WTC11 (cell line): ENCODE measurements around the gene LAMA1. TPM values are rescaled to one million over a fixed set of nuclear protein-coding genes. Genes with fewer than 3 reads are reported as not detected.

Experiments
- ATAC-seq: fragments of 200-7000 bp; cut with Tn5 transposase; 2 replicates; pipeline ENCODE4 v1.10.0; 2021; ENCODE audit warnings: mild to moderate bottlenecking, moderate library complexity
- CTCF ChIA-PET: fragments of 300-600 bp; sonication (Branson Sonifier 250); formaldehyde crosslinking; loops from one replicate; lab custom pipeline; 2021; ENCODE audit warnings: antibody characterized with exemption; lab: Charles Lee
- POLR2A ChIA-PET: fragments of 350-600 bp; sonication (Branson Sonifier 250); formaldehyde crosslinking; loops from one replicate; lab custom pipeline; 2021; ENCODE audit warnings: antibody characterized with exemption; lab: Charles Lee
- DNase-seq: peaks from one replicate; pipeline ENCODE4 v3.0.0; 2021; ENCODE audit warnings: low spot score
- H3K27ac Mint-ChIP-seq: 2 replicates; pipeline ENCODE4 v1.8.0; 2021; ENCODE audit warnings: mixed read lengths
- H3K27me3 Mint-ChIP-seq: 2 replicates; pipeline ENCODE4 v1.8.0; 2021; ENCODE audit warnings: low read depth, mild to moderate bottlenecking, moderate library complexity, mixed read lengths
- H3K36me3 Mint-ChIP-seq: 2 replicates; pipeline ENCODE4 v1.8.0; 2021; ENCODE audit warnings: mixed read lengths
- H3K4me1 Mint-ChIP-seq: 2 replicates; pipeline ENCODE4 v1.8.0; 2022; ENCODE audit warnings: mixed read lengths
- H3K4me3 Mint-ChIP-seq: 2 replicates; pipeline ENCODE4 v1.8.0; 2021; ENCODE audit warnings: mild to moderate bottlenecking, moderate library complexity, mixed read lengths
- H3K9me3 Mint-ChIP-seq: 2 replicates; pipeline ENCODE4 v1.8.0; 2021; ENCODE audit warnings: mixed read lengths
- CREM ChIP-seq: sonication (generic); formaldehyde crosslinking; IDR thresholded peaks from 2 replicates; pipeline ENCODE4 v1.8.1; 2022; ENCODE audit warnings: mild to moderate bottlenecking, missing genetic modification reagents, moderate library complexity
- GABPB1 ChIP-seq: sonication (generic); formaldehyde crosslinking; IDR thresholded peaks from 2 replicates; pipeline ENCODE4 v1.8.1; 2023; ENCODE audit warnings: mild to moderate bottlenecking, missing genetic modification reagents
- HMGA2 ChIP-seq: fragments of 250-450 bp; sonication (Bioruptor Pico); IDR thresholded peaks from 2 replicates; pipeline ENCODE4 v1.4.0; 2021; ENCODE audit warnings: mild to moderate bottlenecking, moderate library complexity
- IRF2 ChIP-seq: sonication (generic); formaldehyde crosslinking; IDR thresholded peaks from 2 replicates; pipeline ENCODE4 v1.8.0; 2022; ENCODE audit warnings: low read depth, missing genetic modification reagents, borderline replicate concordance
- JAZF1 ChIP-seq: fragments of 250-450 bp; sonication (Bioruptor Pico); IDR thresholded peaks from 2 replicates; pipeline ENCODE4 v1.9.0; 2021; ENCODE audit warnings: moderate library complexity, mild to moderate bottlenecking, inconsistent platforms
- NR1H2 ChIP-seq: sonication (generic); formaldehyde crosslinking; IDR thresholded peaks from 2 replicates; pipeline ENCODE4 v1.9.0; 2021; ENCODE audit warnings: mild to moderate bottlenecking, moderate library complexity, missing genetic modification reagents
- SP1 ChIP-seq: sonication (generic); formaldehyde crosslinking; conservative IDR thresholded peaks from 2 replicates; pipeline ENCODE4 v1.8.1; 2022; ENCODE audit warnings: missing genetic modification reagents
- TCF7 ChIP-seq: sonication (generic); formaldehyde crosslinking; IDR thresholded peaks from 2 replicates; pipeline ENCODE4 v1.8.0; 2022; ENCODE audit warnings: mild to moderate bottlenecking, low read depth, missing genetic modification reagents, moderate library complexity
- TEAD4 ChIP-seq: sonication (generic); formaldehyde crosslinking; IDR thresholded peaks from 2 replicates; pipeline ENCODE4 v1.8.0; 2022; ENCODE audit warnings: mild to moderate bottlenecking, missing genetic modification reagents
- ZNF219 ChIP-seq: sonication (generic); formaldehyde crosslinking; IDR thresholded peaks from 2 replicates; pipeline ENCODE4 v1.8.0; 2023; ENCODE audit warnings: missing genetic modification reagents, mild to moderate bottlenecking, borderline replicate concordance
- total RNA-seq: library from RNA; stranded (reverse); gene quantifications from 3 replicates; pipeline ENCODE4 v1.2.3, GENCODE V29; 2021
- TF ChIP-seq, protein P1 (sequence below): sonication (generic); formaldehyde crosslinking; IDR thresholded peaks from 2 replicates; pipeline ENCODE4 v1.8.1; 2023; ENCODE audit warnings: mild to moderate bottlenecking, missing genetic modification reagents, moderate library complexity
- TF ChIP-seq, protein P2 (sequence below): sonication (generic); formaldehyde crosslinking; IDR thresholded peaks from 2 replicates; pipeline ENCODE4 v1.8.1; 2023; ENCODE audit warnings: mild to moderate bottlenecking, missing genetic modification reagents
- TF ChIP-seq, protein P3 (sequence below): fragments of 250-450 bp; sonication (Bioruptor Pico); IDR thresholded peaks from 2 replicates; pipeline ENCODE4 v2.1.2; 2022; ENCODE audit warnings: mild to moderate bottlenecking, moderate library complexity
- TF ChIP-seq, protein P4 (sequence below): fragments of 250-450 bp; sonication (Bioruptor Pico); IDR thresholded peaks from 2 replicates; pipeline ENCODE4 v1.9.0; 2021; ENCODE audit warnings: mild to moderate bottlenecking, borderline replicate concordance
- TF ChIP-seq, protein P5 (sequence below): sonication (generic); formaldehyde crosslinking; IDR thresholded peaks from 2 replicates; pipeline ENCODE4 v1.8.1; 2022; ENCODE audit warnings: missing genetic modification reagents, borderline replicate concordance
- TF ChIP-seq, protein P6 (sequence below): sonication (generic); formaldehyde crosslinking; IDR thresholded peaks from 2 replicates; pipeline ENCODE4 v1.8.0; 2022; ENCODE audit warnings: mild to moderate bottlenecking, missing genetic modification reagents

LAMA1 gene
- total RNA-seq, 1 experiment from 2014 or later = 50.7 TPM

DNA sequence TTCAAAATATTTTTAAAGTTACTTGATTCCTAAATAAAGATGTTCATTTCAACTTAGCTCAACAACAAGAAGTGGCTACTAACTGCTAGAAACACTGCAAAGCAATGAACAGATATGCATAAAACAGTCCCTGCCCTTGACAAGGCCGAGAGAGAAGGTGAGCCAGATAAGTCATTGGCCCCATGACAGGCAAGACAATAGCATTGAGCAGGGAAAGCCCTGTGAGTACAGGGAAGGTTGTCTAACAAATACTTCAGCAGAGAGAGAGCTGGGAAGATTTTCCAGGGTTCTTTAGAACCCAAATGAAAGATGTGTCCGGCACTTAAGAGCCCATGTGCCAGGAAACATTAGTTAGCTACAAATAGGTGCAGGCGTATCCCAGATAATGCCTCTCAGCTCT, 4.7 kb downstream of the LAMA1 start:
- 0 out of 2 replicates have a peak, but pooled peaks cover 3% of the 10 kb centered on the region for H3K36me3 Mint-ChIP-seq
- POLR2A ChIA-PET = no interaction called here
- H3K4me1 Mint-ChIP-seq = peaks cover 49% of the 10 kb centered on the region
- no peak overlapping the region for H3K4me3 Mint-ChIP-seq
- H3K27me3 Mint-ChIP-seq = peaks cover 12% of the 10 kb centered on the region
- no peak for ATAC-seq
- no peaks in the 10 kb centered on the region for H3K9me3 Mint-ChIP-seq
- H3K27ac Mint-ChIP-seq = no peak overlapping the region
- TF ChIP-seq, protein P1, sequence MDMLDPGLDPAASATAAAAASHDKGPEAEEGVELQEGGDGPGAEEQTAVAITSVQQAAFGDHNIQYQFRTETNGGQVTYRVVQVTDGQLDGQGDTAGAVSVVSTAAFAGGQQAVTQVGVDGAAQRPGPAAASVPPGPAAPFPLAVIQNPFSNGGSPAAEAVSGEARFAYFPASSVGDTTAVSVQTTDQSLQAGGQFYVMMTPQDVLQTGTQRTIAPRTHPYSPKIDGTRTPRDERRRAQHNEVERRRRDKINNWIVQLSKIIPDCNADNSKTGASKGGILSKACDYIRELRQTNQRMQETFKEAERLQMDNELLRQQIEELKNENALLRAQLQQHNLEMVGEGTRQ (CRISPR knock-in tag) = no peak
- TF ChIP-seq, protein P2, sequence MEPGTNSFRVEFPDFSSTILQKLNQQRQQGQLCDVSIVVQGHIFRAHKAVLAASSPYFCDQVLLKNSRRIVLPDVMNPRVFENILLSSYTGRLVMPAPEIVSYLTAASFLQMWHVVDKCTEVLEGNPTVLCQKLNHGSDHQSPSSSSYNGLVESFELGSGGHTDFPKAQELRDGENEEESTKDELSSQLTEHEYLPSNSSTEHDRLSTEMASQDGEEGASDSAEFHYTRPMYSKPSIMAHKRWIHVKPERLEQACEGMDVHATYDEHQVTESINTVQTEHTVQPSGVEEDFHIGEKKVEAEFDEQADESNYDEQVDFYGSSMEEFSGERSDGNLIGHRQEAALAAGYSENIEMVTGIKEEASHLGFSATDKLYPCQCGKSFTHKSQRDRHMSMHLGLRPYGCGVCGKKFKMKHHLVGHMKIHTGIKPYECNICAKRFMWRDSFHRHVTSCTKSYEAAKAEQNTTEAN (CRISPR knock-in tag) = no peak
- TF ChIP-seq, protein P3, sequence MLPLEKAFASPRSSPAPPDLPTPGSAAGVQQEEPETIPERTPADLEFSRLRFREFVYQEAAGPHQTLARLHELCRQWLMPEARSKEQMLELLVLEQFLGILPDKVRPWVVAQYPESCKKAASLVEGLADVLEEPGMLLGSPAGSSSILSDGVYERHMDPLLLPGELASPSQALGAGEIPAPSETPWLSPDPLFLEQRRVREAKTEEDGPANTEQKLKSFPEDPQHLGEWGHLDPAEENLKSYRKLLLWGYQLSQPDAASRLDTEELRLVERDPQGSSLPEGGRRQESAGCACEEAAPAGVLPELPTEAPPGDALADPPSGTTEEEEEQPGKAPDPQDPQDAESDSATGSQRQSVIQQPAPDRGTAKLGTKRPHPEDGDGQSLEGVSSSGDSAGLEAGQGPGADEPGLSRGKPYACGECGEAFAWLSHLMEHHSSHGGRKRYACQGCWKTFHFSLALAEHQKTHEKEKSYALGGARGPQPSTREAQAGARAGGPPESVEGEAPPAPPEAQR (CRISPR knock-in tag) = no peak
- TF ChIP-seq NR1H2 (CRISPR knock-in tag) (no peak), CREM (CRISPR knock-in tag) (no peak), SP1 (no peak), ZNF219 (no peak), TCF7 (CRISPR knock-in tag) (no peak), TEAD4 (CRISPR knock-in tag) (no peak), HMGA2 (CRISPR knock-in tag) (no peak), GABPB1 (CRISPR knock-in tag) (no peak), JAZF1 (CRISPR knock-in tag) (no peak), IRF2 (CRISPR knock-in tag) (no peak)
- TF ChIP-seq, protein P4, sequence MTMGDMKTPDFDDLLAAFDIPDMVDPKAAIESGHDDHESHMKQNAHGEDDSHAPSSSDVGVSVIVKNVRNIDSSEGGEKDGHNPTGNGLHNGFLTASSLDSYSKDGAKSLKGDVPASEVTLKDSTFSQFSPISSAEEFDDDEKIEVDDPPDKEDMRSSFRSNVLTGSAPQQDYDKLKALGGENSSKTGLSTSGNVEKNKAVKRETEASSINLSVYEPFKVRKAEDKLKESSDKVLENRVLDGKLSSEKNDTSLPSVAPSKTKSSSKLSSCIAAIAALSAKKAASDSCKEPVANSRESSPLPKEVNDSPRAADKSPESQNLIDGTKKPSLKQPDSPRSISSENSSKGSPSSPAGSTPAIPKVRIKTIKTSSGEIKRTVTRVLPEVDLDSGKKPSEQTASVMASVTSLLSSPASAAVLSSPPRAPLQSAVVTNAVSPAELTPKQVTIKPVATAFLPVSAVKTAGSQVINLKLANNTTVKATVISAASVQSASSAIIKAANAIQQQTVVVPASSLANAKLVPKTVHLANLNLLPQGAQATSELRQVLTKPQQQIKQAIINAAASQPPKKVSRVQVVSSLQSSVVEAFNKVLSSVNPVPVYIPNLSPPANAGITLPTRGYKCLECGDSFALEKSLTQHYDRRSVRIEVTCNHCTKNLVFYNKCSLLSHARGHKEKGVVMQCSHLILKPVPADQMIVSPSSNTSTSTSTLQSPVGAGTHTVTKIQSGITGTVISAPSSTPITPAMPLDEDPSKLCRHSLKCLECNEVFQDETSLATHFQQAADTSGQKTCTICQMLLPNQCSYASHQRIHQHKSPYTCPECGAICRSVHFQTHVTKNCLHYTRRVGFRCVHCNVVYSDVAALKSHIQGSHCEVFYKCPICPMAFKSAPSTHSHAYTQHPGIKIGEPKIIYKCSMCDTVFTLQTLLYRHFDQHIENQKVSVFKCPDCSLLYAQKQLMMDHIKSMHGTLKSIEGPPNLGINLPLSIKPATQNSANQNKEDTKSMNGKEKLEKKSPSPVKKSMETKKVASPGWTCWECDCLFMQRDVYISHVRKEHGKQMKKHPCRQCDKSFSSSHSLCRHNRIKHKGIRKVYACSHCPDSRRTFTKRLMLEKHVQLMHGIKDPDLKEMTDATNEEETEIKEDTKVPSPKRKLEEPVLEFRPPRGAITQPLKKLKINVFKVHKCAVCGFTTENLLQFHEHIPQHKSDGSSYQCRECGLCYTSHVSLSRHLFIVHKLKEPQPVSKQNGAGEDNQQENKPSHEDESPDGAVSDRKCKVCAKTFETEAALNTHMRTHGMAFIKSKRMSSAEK = no peak
- TF ChIP-seq, protein P5, sequence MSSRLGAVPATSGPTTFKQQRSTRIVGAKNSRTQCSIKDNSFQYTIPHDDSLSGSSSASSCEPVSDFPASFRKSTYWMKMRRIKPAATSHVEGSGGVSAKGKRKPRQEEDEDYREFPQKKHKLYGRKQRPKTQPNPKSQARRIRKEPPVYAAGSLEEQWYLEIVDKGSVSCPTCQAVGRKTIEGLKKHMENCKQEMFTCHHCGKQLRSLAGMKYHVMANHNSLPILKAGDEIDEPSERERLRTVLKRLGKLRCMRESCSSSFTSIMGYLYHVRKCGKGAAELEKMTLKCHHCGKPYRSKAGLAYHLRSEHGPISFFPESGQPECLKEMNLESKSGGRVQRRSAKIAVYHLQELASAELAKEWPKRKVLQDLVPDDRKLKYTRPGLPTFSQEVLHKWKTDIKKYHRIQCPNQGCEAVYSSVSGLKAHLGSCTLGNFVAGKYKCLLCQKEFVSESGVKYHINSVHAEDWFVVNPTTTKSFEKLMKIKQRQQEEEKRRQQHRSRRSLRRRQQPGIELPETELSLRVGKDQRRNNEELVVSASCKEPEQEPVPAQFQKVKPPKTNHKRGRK = no peak
- TF ChIP-seq, protein P6, sequence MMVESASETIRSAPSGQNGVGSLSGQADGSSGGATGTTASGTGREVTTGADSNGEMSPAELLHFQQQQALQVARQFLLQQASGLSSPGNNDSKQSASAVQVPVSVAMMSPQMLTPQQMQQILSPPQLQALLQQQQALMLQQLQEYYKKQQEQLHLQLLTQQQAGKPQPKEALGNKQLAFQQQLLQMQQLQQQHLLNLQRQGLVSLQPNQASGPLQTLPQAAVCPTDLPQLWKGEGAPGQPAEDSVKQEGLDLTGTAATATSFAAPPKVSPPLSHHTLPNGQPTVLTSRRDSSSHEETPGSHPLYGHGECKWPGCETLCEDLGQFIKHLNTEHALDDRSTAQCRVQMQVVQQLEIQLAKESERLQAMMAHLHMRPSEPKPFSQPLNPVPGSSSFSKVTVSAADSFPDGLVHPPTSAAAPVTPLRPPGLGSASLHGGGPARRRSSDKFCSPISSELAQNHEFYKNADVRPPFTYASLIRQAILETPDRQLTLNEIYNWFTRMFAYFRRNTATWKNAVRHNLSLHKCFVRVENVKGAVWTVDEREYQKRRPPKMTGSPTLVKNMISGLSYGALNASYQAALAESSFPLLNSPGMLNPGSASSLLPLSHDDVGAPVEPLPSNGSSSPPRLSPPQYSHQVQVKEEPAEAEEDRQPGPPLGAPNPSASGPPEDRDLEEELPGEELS = no peak
- TF ChIP-seq, all 79 proteins: peak for 0
- no peak for DNase-seq
- CTCF ChIA-PET = no interaction called here
